Glutamatergic neuron (in vitro differentiated cells): ENCODE measurements around the gene SYT13. TPM values are rescaled to one million over a fixed set of nuclear protein-coding genes. Genes with fewer than 3 reads are reported as not detected.

ENCODE experiments used
- DNase-seq: peaks from one replicate; pipeline ENCODE4 v3.0.0; 2022
- H3K27ac Mint-ChIP-seq: one replicate; pipeline ENCODE4 v1.8.0; 2020; ENCODE audit warnings: mild to moderate bottlenecking, mixed read lengths, inconsistent platforms; ENCODE audit not compliant: unreplicated experiment
- H3K27me3 Mint-ChIP-seq: one replicate; pipeline ENCODE4 v1.8.0; 2020; ENCODE audit warnings: mild to moderate bottlenecking, moderate library complexity, mixed read lengths, inconsistent platforms; ENCODE audit not compliant: unreplicated experiment
- H3K36me3 Mint-ChIP-seq: one replicate; pipeline ENCODE4 v1.8.0; 2020; ENCODE audit warnings: mild to moderate bottlenecking, mixed read lengths, inconsistent platforms; ENCODE audit not compliant: unreplicated experiment
- H3K4me1 Mint-ChIP-seq: one replicate; pipeline ENCODE4 v1.8.0; 2020; ENCODE audit warnings: mild to moderate bottlenecking, low read depth, mixed read lengths, inconsistent platforms; ENCODE audit not compliant: unreplicated experiment
- H3K4me3 Mint-ChIP-seq: one replicate; pipeline ENCODE4 v1.8.0; 2020; ENCODE audit warnings: mild to moderate bottlenecking, mixed read lengths, inconsistent platforms; ENCODE audit not compliant: unreplicated experiment
- H3K9me3 Mint-ChIP-seq: one replicate; pipeline ENCODE4 v1.8.0; 2020; ENCODE audit warnings: mild to moderate bottlenecking, moderate library complexity, mixed read lengths, inconsistent platforms; ENCODE audit not compliant: unreplicated experiment
- CTCF ChIP-seq: fragments of 200-600 bp; sonication (generic); IDR thresholded peaks from one replicate; pipeline ENCODE4 v1.5.0; 2021; ENCODE audit not compliant: partially characterized antibody, unreplicated experiment
- total RNA-seq: library from RNA; stranded (reverse); fragmentation: NEBNext Ultra II Directional; extraction: Animal tissue kit (Norgen Biotek cat#: 25700); gene quantifications from one replicate; pipeline ENCODE4 v1.2.1, GENCODE V29; 2021; ENCODE audit not compliant: unreplicated experiment

SYT13 gene
- total RNA-seq, 1 donor from 2014 or later, result 7.5 TPM

- no peak for TF ChIP-seq CTCF
- Mint-ChIP-seq H3K27ac (no peak overlapping the region), H3K27me3 (peaks cover 3% of the 10 kb centered on the region), H3K36me3 (peaks cover 22% of the 10 kb centered on the region), H3K9me3 (peaks cover 8% of the 10 kb centered on the region), H3K4me1 (peaks cover 13% of the 10 kb centered on the region), H3K4me3 (no peak overlapping the region)
- DNase-seq, result no peak
Observed at GRCh38 chr11:45279645-45280044, 6.5 kb downstream of the SYT13 start.

DNA sequence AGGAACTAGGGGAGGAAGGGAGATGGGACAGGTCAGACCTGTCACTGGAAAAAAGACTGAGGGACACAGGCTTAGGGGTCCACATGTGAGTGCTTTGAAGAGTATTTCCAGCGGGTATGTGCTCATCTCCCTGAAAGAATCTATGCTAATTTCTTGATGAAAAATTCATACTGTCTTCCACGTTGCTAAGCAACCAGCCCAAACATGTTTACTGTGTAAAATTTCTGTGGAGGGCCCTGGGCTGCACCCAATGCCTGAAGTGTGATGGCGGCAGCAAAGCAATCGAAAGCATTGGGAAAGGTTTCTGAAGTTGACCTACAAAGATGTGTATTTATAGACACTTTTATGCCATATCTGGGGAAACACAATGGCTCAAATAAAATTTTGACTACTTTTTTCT, 7.4 kb downstream of the SYT13 start:
- no peak for DNase-seq
- H3K27ac Mint-ChIP-seq, result no peak overlapping the region
- TF ChIP-seq CTCF, result no peak
- H3K36me3 Mint-ChIP-seq, result peaks cover 22% of the 10 kb centered on the region
- peaks cover 1% of the 10 kb centered on the region for H3K27me3 Mint-ChIP-seq
- H3K4me1 Mint-ChIP-seq, result peaks cover 11% of the 10 kb centered on the region
- H3K4me3 Mint-ChIP-seq, result no peak overlapping the region
- H3K9me3 Mint-ChIP-seq, result peaks cover 5% of the 10 kb centered on the region

GRCh38 chr11:45275828-45276227, 10.3 kb downstream of the SYT13 start:
- no peak for DNase-seq
- no peak overlapping the region for H3K4me3 Mint-ChIP-seq
- peaks cover 22% of the 10 kb centered on the region for H3K36me3 Mint-ChIP-seq
- no peak overlapping the region for H3K27ac Mint-ChIP-seq
- TF ChIP-seq CTCF, result no peak
- H3K9me3 Mint-ChIP-seq, result peaks cover 4% of the 10 kb centered on the region
- no peaks in the 10 kb centered on the region for H3K27me3 Mint-ChIP-seq
- peaks cover 5% of the 10 kb centered on the region for H3K4me1 Mint-ChIP-seq

- Mint-ChIP-seq H3K4me1 (peaks cover 3% of the 10 kb centered on the region), H3K27me3 (no peaks in the 10 kb centered on the region), H3K4me3 (no peak overlapping the region), H3K27ac (no peak overlapping the region), H3K36me3 (peaks cover 11% of the 10 kb centered on the region), H3K9me3 (no peaks in the 10 kb centered on the region)
- DNase-seq, result no peak
- no peak for TF ChIP-seq CTCF
Observed at GRCh38 chr11:45274206-45274605, 11.9 kb downstream of the SYT13 start.

- Mint-ChIP-seq H3K4me1 (peaks cover 3% of the 10 kb centered on the region), H3K27me3 (no peaks in the 10 kb centered on the region), H3K36me3 (peaks cover 10% of the 10 kb centered on the region), H3K27ac (no peak overlapping the region), H3K4me3 (no peak overlapping the region), H3K9me3 (peaks cover 3% of the 10 kb centered on the region)
- TF ChIP-seq CTCF, result no peak
- DNase-seq, result no peak
Observed at GRCh38 chr11:45273509-45273908, 12.6 kb downstream of the SYT13 start.
